Islet precursor cell (in vitro differentiated cells): ENCODE data around the gene KCNH4.

Experiments used
- DNase-seq: peaks from one replicate; pipeline ENCODE4 v3.0.0-alpha.2; 2018

Gene KCNH4

DNA sequence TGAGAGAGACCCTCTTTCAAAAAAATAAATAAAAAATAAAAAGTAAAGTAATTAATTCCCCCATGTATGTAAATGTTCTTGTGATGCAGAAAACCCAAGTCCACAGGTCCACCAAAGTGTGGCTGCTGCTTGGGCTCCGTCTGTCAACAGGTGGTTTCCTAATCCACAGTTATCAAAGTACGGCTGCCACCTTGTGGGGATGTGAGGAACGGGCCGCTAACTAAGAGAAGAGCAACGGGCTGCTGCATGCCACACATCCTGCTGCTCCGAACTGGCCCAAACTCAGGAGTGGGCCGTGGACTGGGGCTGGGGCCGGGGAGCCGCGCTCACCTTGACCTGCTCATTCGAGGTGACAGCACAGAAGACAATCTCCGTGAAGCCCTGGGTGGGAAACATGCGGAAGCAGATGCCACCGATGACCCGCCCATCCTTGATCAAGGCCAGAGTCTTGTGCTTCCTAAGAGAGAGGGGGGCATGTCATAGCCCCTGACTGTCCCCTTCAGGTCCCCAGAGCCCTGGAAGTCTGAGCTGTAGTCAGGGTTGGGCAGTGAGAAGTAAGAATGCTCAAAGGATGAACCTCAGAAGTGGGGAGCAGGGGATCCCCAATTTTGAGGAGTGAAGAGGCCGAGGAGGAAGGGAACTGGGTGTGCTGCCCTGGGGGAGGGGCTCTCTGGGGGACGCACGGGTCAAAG lies 64.1 kb downstream of the KCNH4 start:
- DNase-seq: peak; percentile 95

DNA sequence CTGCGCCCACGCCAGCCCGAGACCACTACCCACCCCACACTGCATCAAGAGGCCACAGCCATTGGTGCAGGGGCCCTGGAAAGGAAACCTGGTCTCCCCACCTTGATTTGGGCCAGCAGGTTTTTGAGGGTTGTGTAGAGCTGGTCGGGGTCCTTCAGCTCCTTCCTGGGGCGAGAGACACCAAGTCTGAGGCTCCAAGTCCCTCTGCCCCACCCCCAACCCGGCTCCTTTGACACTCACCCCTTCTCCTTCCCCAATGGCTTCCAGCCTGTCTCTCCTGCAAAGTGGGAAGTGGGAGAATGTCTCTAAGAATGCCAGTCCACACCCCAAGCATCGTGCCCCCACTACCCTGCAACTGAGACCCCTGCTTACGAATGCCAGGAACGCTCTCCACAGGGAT lies 66.8 kb downstream of the KCNH4 start:
- DNase-seq: no peak

DNA sequence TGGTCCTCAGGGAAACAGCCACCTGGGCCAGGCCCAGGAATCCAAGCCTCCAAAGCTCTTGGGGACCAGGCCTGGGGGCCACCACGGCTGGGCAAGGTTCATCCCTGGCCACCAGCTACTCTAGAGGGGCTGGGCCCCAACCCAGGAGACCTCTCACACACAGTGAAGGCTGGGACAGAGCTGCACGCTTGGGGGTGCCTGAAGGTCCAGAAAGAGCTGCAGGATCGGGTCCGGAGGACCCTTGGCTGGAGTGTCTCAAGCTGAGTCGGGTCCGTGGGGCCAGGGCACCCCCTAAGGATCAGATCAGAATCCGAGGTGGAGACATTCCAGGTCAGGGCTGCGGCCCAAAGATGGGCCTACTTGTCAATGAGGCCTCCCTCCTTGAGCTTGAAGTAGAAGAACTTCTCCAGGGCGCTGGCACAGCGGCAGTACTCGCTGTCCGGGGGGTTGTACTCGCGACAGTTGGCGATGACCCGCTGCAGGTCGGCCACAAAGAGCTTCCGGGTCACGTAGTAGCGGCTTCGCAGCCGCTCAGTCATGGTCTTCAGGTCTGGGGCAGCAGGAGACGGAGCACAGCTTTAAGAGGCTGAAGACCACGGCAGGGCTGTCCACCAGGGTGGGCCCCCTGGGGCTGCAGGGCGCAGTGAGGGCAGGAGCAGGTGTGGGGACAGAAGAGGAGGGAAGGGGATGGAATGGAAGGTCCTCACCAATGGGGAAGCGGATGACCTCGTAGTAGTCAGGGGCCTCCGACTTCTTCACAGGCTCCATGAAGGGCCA lies 67.5 kb downstream of the KCNH4 start:
- no peak for DNase-seq

DNA sequence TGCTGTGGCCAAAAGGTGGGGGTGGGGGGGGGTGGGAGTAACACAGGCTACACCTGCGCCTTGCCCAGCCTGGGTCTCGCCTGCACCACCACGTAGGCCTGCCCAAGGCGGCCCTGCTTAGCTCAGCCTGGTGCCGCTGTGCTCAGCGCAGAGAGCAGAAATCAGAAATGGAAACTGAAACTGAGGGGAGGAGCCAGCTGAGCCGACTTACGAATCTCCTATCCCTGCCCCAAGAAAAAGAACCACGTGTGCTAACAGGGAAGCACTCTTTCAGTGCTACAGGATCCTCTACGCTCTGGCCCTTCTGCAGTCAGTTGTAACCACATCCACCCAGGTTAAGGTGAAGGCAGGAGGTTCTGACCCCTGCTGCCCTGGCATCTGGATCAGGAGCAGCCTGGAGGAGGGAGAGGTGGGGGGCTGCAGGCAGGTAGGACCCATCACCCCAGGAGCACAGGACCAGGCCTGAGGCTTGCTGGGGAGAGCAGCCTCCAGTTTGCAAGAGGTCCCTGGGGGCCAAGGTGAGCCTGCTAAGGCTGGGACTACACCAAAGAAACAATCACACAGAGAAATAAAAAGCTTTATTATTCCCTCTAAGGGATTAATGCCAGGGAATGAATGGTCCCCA lies 68.3 kb downstream of the KCNH4 start, which contains the start of gene DHX58:
Gene DHX58, minus strand, starts transcription at position 163 of the 625 bp plus-strand sequence. CDS start 822 bp downstream, outside the sequence.
- DNase-seq: no peak

DNA sequence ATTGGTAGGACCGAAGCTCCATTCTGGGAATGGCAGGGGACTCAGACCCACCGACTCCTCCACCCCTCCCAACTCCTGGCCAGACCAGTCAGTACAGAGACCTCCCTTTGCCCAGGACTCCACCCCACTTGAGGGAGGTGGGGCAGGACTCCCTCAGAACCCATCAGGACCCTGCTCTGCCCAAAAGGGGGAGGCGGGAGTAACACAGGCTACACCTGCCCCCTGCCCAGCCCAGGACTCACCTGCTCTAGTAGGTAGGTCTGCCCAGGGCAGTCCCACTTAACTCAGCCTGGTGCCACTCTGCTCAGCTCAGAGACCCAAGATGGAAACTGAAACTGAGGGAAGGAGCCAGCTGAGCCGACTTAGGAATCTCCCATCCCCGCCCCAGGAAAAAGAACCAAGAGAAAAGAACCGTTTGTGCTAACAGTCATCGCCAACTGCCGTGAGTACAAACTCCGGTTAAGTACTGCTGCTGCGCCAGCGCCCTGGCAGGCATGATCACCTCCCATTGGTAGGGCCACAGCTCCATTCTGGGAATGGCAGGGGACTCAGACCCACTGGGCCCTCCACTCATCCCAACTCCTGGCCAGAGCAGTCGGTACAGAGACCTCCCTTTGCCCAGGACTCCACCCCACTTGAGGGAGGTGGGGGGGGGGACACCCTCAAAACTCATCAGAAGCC lies 68.9 kb downstream of the KCNH4 start:
- no peak for DNase-seq

DNA sequence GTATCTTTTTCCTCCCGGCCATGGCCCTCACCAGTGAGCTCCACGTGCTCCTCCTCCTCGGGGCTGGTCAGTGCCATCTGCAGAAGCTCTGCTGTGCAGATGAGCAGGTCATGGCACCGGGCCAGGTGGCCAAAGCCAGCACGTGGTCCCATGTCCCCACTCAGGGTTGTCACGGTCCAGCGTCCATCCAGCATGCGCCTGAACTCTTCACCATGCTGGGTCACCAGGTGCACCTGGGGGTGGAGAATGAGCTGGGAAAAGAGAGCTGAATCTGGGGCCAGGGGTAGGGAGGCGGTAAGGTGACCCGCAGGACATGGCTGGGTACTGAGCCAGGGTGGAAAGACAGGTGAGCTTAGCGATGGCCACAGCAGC lies 69.7 kb downstream of the KCNH4 start:
- no peak for DNase-seq

DNA sequence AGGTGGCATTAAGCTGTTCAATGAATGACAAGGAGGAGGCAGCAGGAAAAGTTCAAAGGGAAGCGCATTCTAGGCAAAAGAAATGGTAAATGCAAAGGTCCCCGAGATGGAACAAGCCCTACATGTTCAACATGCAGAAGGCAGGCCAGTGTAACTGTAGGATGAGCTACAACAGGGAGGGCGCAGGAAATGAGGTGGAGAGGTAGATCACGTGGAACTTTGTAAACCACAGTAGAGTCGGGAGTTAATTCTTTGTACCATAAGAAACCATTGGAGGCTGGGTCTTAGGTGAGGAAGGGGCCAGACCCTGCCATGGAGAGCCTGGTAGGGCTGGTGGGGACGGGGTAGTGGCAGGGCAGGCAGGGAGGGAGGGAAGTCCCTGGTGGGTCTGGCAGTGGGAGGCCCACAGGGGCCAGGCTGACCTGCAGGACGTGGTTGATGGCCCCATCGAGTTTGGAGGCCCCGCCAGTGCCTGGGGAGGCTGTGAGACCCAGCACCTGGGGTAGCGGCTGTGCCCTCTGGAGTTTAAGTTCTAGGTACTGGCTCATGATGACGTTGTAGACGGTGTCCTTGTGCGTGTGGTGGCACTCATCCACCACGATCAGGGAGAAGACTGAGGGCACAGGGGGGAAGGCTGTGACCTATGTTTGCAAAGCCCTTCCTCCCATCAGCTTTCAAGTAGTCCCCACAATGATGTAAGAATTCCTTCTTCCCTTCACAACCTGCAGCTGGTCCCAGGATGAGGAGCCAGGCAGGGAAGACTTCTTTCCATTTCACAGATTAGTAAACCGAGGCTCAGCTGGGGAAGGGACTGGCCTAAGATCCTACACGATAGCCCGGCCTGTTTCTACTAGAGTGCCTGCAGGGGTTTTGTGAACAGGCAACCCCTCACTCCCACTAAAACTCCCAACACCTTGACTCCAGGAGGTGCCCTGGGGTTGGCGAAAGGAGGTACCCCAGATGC lies 70.4 kb downstream of the KCNH4 start:
- DNase-seq: no peak

DNA sequence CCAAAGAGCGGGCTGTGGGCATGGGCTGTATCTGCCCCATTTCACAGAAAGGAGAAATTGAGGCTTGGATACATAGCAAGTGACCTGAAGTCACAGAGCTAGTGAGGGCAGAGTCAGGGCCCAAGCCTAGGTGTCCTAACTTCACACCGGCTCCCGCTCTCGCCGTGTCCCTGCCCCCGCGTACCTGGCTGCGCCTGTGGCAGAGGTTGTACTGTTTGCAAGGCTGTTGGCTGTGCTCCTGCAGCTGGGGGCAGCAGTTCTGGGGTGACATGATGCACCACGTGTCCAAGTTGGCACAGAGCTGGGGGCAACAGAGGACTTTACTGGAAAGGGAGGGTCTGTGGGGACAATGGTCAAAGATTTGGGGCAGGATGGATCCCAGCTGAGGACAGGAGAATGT lies 71.9 kb downstream of the KCNH4 start:
- no peak for DNase-seq

DNA sequence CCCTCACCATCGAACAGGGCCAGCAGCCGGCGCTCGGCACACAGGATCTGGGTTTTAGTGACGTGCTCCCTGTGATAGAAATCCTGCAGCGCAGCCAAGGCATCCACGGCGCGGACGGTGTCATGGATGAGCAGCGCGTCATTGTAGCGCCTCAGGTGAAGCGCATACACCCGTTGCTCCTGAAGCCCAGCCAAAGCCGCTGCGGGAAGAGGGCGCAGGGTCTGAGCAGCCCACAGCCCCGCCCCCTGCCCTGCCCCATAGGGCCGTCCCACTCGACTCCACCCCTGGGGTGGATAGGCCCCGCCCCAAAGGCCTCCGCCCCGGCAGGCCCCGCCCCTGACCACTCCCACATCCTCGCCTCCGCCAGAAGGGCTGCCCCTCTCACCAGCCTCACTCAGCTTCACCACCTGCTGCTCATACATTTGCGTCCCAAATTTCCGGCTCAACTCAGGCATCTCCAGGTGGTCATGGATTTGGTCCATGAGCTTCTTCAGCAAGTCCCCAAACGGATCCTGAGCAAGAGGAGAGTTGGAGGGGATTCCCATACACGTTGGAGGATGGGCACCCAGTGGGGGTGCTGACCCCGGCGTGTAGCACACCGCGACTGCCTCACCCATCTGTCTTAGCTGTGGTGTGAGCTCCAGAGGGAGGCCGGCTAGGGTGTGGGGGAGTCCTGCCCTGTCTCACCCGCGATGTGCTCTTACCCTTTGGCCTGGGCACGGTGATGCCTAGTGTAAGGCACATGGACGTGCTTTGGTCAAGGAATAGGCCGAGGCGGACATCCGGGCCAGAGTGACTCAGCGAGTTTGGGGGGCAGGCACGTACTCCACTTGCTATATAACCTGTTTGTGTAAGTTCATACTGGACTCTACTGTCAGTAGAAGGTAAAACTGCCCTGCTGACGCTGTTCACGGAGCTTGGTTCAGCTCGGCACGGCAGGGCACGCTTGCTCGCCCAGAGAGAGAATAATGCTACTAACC lies 73.1 kb downstream of the KCNH4 start:
- DNase-seq: peak; percentile 98

DNA sequence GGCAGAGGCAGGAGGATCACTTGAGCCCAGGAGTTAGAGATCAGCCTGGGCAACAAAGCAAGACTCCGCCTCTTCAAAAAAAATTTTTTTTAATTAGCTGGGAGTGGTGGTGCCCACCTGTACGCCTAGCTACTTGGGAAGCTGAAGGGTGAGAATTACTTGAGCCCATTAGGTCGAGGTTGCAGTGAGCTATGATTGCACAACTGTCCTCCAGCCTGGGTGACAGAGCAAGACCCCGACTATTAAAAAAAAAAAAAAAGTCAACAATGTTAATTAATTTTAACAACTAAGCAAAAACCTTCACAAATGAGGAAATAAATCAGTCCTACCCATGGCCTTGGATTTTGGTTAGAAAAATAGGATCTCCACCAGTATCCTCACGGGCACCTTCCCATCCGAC lies 73.8 kb downstream of the KCNH4 start:
- DNase-seq: no peak
